NCI-H1436 (cell line): ENCODE data around the gene ARHGAP8.
A peak's percentile ranks its signal among the peaks of the same experiment; 100 is the strongest.

ENCODE experiments used
- DNase-seq: peaks from one replicate; lab custom pipeline; 2025; lab: John Stamatoyannopoulos, UW

ARHGAP8 gene

DNA sequence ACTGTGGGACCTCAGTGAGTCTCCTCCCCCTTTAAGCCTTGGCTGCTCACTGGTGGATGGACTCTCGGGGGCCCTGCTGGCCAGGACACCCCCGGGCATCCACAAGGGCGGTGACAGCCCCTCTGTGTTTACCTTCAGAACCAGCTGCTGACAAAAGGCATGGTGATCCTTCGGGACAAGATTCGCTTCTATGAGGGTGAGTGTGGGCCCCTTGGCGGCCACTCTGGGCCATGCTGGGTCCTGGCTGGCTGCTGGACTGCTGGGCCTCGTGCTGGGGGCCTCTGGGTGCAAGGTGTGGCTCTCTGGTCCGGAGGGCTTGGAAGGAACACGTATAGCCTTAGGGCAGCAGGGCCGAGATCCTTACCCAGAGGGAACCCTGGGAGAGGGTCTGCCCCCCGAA lies 25.9 kb upstream of the ARHGAP8 start:
- DNase-seq: no peak

- DNase-seq: no peak
Observed at GRCh38 chr22:44727148-44727547, 25.2 kb upstream of the ARHGAP8 start.

DNA sequence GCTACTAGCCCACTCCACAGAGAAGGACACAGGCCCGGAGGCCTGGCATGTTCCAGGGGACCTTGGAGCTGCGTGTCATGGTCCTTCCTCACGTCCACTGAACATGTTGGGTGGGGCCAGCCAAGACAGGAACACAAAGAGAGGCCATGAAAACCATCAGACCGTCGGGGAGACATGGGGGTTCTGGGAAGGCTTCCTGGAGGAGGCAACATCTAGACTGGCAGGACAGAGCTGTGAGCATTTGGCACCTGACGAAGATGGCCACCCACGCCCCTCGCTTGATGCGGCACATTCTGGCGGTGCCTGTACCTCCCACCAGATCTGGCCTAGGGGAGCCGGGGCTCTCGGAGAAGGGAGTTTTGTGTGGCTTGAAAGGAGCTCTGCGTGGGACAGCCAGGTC lies 24.7 kb upstream of the ARHGAP8 start:
- DNase-seq: no peak

DNA sequence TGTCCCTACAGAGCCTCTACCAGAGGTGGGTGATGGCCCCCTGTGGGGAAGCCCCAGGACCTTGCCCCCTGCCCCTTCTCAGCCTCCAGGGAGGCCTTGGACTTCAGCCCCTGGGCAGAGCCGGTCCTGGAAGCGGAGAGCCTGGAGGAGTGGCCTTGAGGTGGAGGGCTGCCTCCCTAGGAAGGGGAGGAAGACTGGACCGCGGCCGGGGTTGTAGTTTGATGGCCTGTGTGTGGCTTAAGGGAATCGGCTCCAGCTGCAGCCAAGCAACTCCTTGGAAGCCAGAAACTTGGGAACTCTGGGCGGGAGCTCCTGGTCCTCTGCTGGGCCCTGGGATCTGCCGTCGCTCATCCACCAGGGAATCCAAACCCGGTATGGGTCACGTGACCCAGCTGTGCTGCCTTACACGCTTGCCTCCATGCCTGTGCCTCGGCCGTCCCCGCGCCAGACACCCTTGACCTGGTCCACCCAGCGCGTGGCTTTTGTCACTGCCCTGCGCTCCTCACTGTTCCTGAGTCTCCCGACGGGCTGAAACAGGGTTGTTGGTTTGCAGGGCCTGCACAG lies 23.5 kb upstream of the ARHGAP8 start:
- DNase-seq: no peak

- DNase-seq: no peak
Observed at GRCh38 chr22:44729391-44730021, 22.9 kb upstream of the ARHGAP8 start.

DNA sequence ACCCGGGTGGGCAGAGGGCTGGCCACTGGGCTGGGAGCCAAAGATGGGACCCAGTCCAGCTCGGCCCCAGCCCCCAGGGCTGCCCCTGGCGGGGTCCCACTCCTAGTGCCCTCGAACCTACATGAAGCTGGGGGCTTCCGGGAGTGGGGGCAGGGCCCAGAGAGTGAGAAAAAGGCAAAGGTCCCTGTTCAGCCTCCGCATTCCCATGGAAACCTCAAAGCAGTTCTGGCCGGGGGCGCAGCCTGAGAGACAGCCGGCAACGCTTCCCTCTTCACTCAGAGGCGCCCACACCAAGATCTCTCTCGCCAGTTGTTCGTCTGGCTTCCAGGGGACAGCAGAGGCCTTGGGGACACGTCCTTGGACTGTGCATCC lies 22.4 kb upstream of the ARHGAP8 start:
- no peak for DNase-seq

- DNase-seq: no peak
Observed at GRCh38 chr22:44730490-44731356, 21.7 kb upstream of the ARHGAP8 start.

DNA sequence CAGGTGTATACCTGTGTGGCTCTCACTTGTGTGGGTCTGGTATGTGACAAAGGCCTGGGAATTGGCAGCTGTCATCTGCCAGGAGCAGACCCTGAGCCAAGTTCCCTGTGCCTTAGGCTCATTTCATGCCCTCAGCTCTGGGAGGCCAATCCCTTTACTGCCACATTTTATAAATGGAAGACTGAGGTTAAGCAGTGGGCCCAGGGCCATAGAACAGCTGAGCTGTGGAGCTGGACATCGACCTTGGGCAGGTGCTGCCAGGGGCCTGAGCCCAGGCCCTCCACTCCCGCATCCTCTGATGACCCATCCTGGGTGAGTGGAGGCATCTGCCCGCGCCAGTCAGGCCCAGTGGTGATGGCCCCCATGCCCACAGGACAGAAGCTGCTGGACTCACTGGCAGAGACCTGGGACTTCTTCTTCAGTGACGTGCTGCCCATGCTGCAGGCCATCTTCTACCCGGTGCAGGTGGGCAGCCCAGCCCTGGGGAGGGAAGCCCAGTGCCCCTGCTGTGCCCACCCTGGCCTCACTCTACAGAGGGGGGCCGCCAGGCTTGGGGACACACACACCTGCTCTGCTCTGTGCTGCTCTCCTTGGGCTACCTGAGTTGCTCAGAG lies 20.9 kb upstream of the ARHGAP8 start:
- no peak for DNase-seq

- no peak for DNase-seq
Observed at GRCh38 chr22:44732017-44732561, 20.3 kb upstream of the ARHGAP8 start.

DNA sequence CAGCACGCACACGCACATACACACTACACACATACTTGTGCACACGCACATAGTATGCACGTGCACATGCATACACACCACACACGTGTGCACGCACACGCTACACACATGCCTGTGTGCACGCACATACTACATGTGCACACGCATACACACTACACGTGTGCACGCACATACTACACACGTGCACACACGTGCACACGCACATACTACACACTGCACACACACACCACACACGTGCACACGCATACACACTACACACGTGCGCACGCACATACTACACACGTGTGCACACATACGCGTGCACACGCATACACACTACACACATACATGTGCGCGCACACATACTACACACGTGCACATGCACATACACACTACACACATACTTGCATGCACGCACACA lies 19.7 kb upstream of the ARHGAP8 start:
- DNase-seq: no peak

GRCh38 chr22:44733426-44734106 lies 18.8 kb upstream of the ARHGAP8 start:
- no peak for DNase-seq

- DNase-seq: no peak
Observed at GRCh38 chr22:44734278-44734677, 18.1 kb upstream of the ARHGAP8 start.

DNA sequence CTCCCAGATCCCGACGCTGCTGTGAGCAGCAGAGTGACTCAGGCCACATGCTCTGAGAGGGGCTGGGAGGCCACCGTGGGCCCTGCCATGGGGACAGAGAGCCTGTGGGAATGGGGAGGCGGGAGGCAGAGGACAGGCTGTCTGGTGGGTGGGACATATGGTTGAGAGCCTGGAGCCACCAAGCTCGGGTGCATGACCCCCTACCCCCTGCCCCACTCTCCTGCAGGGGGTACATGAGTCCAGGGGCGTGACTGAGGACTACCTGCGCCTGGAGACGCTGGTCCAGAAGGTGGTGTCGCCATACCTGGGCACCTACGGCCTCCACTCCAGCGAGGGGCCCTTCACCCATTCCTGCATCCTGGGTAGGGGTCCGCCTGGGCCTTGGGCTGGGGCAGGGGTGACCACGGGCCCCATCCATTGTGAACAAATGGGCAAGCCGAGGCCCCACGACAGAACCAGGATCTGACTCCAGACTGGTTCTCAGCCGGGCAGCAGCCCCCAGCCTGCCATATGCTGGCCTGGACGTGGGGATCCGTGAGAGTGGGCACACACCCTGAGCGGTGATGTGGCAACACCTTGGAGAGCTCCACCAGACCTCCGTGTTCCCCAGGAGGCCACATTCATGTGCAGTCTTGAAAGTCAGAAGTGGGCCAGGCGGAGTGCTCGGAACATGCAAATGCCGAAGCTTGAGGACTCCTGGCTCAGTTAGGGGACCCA lies 17.4 kb upstream of the ARHGAP8 start:
- DNase-seq: no peak

DNA sequence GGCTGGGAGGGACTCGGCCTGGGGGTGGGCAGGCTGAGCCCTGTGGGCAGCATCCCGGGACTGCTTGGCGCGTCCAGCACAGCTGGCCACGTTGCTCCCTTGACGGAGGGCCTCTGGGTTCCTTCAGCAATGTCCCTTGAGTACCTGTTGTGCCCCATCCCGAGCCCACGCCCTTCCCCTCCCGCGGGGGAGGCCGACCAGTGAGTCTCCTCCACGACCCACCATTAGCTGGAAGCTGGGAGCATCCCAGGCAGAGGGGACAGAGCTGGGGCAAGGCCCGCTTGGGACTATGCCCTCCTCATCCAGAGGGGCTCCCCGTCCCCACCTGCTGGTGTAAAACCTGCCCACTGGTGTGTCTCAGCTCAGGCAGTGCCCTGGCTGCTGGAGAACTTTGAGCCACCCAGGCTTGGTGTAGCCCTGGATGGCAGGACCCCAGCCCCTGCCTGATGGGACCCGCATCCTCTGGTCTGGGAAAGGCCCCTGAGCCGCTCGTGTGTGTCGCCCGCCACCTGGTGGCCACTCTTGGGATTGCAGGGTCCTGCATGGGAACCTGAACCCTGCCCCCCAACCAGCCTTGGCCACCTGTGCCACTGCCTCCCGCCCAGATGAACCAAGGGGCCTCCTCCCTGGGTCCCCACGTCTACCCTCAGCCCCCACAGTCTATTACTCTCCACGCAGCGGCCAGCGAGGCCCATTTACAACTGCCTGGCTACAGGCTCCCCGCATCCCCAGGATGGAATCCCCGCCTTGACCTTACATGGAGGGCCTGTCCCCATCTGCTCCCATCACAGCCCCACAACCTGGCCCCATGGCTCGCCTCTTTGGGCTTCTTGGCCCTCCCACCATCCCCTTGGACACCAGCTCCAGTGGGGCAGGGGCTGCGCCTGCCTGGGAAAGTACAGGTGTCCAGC lies 16.6 kb upstream of the ARHGAP8 start:
- DNase-seq: peak; percentile 39

DNA sequence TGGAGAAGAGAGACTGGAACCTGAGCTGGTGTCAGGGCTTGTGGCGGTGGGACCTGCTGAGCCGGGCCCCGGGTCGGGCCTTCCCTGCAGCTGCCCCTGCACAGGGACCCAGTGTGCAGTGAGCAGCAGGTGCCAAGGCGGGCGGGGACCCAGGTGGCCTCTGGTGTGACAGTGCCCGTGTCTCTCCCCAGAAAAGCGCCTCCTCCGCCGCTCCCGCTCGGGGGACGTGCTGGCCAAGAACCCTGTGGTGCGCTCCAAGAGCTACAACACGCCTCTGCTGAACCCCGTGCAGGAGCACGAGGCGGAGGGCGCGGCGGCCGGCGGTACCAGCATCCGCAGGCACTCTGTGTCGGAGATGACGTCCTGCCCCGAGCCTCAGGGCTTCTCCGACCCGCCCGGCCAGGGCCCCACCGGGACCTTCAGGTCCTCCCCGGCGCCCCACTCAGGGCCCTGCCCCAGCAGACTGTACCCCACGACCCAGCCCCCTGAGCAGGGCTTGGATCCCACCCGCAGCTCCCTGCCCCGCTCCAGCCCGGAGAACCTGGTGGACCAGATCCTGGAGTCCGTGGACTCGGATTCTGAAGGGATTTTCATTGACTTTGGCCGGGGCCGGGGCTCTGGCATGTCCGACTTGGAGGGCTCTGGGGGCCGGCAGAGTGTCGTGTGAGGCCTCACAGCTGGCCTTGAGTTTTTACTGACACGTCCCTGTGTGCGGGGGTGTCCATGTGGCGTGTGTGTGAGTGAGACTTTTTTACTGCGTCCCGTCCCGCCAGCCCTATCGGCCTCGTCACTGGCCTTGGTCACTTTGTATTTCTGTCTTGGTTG lies 15.6 kb upstream of the ARHGAP8 start:
- no peak for DNase-seq

GRCh38 chr22:44737406-44738346 lies 14.7 kb upstream of the ARHGAP8 start:
- no peak for DNase-seq

GRCh38 chr22:44738347-44738715 lies 14.0 kb upstream of the ARHGAP8 start:
- no peak for DNase-seq

GRCh38 chr22:44739024-44739423 lies 13.4 kb upstream of the ARHGAP8 start:
- DNase-seq: no peak
